Glutamatergic neuron (in vitro differentiated cells): ENCODE data around the gene TAMM41. TPM values are rescaled to one million over a fixed set of nuclear protein-coding genes. Genes with fewer than 3 reads are reported as not detected.
"Not testable (repeated sequence)": the region's sequence is repeated elsewhere in the genome, so short reads cannot be mapped to it uniquely, and the experiment has no call there.

ENCODE experiments used
- DNase-seq: peaks from one replicate; pipeline ENCODE4 v3.0.0; 2022
- H3K27ac Mint-ChIP-seq: one replicate; pipeline ENCODE4 v1.8.0; 2020; ENCODE audit warnings: mild to moderate bottlenecking, mixed read lengths, inconsistent platforms; ENCODE audit not compliant: unreplicated experiment
- H3K27me3 Mint-ChIP-seq: one replicate; pipeline ENCODE4 v1.8.0; 2020; ENCODE audit warnings: mild to moderate bottlenecking, moderate library complexity, mixed read lengths, inconsistent platforms; ENCODE audit not compliant: unreplicated experiment
- H3K36me3 Mint-ChIP-seq: one replicate; pipeline ENCODE4 v1.8.0; 2020; ENCODE audit warnings: mild to moderate bottlenecking, mixed read lengths, inconsistent platforms; ENCODE audit not compliant: unreplicated experiment
- H3K4me1 Mint-ChIP-seq: one replicate; pipeline ENCODE4 v1.8.0; 2020; ENCODE audit warnings: mild to moderate bottlenecking, low read depth, mixed read lengths, inconsistent platforms; ENCODE audit not compliant: unreplicated experiment
- H3K4me3 Mint-ChIP-seq: one replicate; pipeline ENCODE4 v1.8.0; 2020; ENCODE audit warnings: mild to moderate bottlenecking, mixed read lengths, inconsistent platforms; ENCODE audit not compliant: unreplicated experiment
- H3K9me3 Mint-ChIP-seq: one replicate; pipeline ENCODE4 v1.8.0; 2020; ENCODE audit warnings: mild to moderate bottlenecking, moderate library complexity, mixed read lengths, inconsistent platforms; ENCODE audit not compliant: unreplicated experiment
- CTCF ChIP-seq: fragments of 200-600 bp; sonication (generic); IDR thresholded peaks from one replicate; pipeline ENCODE4 v1.5.0; 2021; ENCODE audit not compliant: partially characterized antibody, unreplicated experiment
- total RNA-seq: library from RNA; stranded (reverse); fragmentation: NEBNext Ultra II Directional; extraction: Animal tissue kit (Norgen Biotek cat#: 25700); gene quantifications from one replicate; pipeline ENCODE4 v1.2.1, GENCODE V29; 2021; ENCODE audit not compliant: unreplicated experiment

Gene TAMM41
- total RNA-seq, 1 donor from 2014 or later, result 23.4 TPM

GRCh38 chr3:11757441-11757875, 89.2 kb downstream of the TAMM41 start:
- no peak for TF ChIP-seq CTCF
- Mint-ChIP-seq H3K9me3 (peaks cover 3% of the 10 kb centered on the region), H3K27me3 (peaks cover 2% of the 10 kb centered on the region), H3K36me3 (peaks cover 4% of the 10 kb centered on the region), H3K4me3 (no peak overlapping the region), H3K27ac (peak overlapping the region; percentile 9), H3K4me1 (peaks cover 6% of the 10 kb centered on the region)
- DNase-seq, result peak; percentile 63

GRCh38 chr3:11755276-11755675, 91.4 kb downstream of the TAMM41 start:
- peaks cover 3% of the 10 kb centered on the region for H3K9me3 Mint-ChIP-seq
- DNase-seq, result no peak
- peaks cover 6% of the 10 kb centered on the region for H3K4me1 Mint-ChIP-seq
- no peak overlapping the region for H3K4me3 Mint-ChIP-seq
- peaks cover 2% of the 10 kb centered on the region for H3K27me3 Mint-ChIP-seq
- no peak for TF ChIP-seq CTCF
- no peak overlapping the region for H3K27ac Mint-ChIP-seq
- peaks cover 4% of the 10 kb centered on the region for H3K36me3 Mint-ChIP-seq

GRCh38 chr3:11752254-11752653, 94.4 kb downstream of the TAMM41 start:
- not testable (repeated sequence) for H3K4me1 Mint-ChIP-seq, DNase-seq, H3K9me3 Mint-ChIP-seq, H3K27ac Mint-ChIP-seq, H3K4me3 Mint-ChIP-seq, H3K27me3 Mint-ChIP-seq, H3K36me3 Mint-ChIP-seq

- not testable (repeated sequence) for H3K27ac Mint-ChIP-seq, DNase-seq, H3K36me3 Mint-ChIP-seq
These were observed 98.4 kb downstream of the TAMM41 start for GRCh38 chr3:11748306-11748705.

More at GRCh38 chr3:11748306-11748705, 98.4 kb downstream of the TAMM41 start:
- not testable (repeated sequence) for H3K9me3 Mint-ChIP-seq, H3K4me3 Mint-ChIP-seq, H3K4me1 Mint-ChIP-seq, H3K27me3 Mint-ChIP-seq

Other genes with a start within 250 kb of the TAMM41 start
- gene VGLL4, start 203.0 kb downstream of the TAMM41 start, total RNA-seq, result 29.4 TPM
- gene SYN2, start 157.5 kb upstream of the TAMM41 start, total RNA-seq, result 16.5 TPM